ENCODE measurements around the gene POSTN. TPM values are rescaled to one million over a fixed set of nuclear protein-coding genes. Genes with fewer than 3 reads are reported as not detected.

Gene POSTN
- total RNA-seq, 1 experiment from 2014 or later, result 0.33 TPM

- Histone ChIP-seq H3K9me3 (ENCODE audit: control insufficient read depth, low read depth, low read length) (no peaks in the 10 kb centered on the region), H3K9ac (ENCODE audit: extremely low read depth, insufficient read length, low read length) (no peak overlapping the region), H3K79me2 (ENCODE audit: insufficient read depth, low read length) (no peaks in the 10 kb centered on the region), H4K91ac (ENCODE audit: insufficient read length, low read depth, low read length) (no peak overlapping the region), H2BK20ac (ENCODE audit: low read depth, low read length, poor library complexity, severe bottlenecking) (no peak overlapping the region), H4K8ac (replicated peaks; ENCODE audit: insufficient read length, low read depth, low read length) (no peak overlapping the region), H3K4me2 (ENCODE audit: insufficient read depth, insufficient read length, low read length) (no peak overlapping the region), H3K27ac (ENCODE audit: insufficient read length, low read depth, low read length) (no peak overlapping the region), H3K23me2 (ENCODE audit: insufficient read length, low read depth, low read length, poor library complexity, severe bottlenecking) (no peaks in the 10 kb centered on the region), H3K4me1 (ENCODE audit: insufficient read depth, low read length) (peaks cover 2% of the 10 kb centered on the region; the same call in 1 of the 2 replicates), H3K14ac (ENCODE audit: insufficient read depth, low read length) (no peak overlapping the region), H2BK12ac (ENCODE audit: insufficient read length, low read depth, low read length) (no peak overlapping the region), H3K4ac (ENCODE audit: low read depth, low read length) (no peak overlapping the region), H2AK5ac (ENCODE audit: insufficient read length, low read length) (no peak overlapping the region), H3T11ph (ENCODE audit: low read length) (no peak overlapping the region), H3K18ac (ENCODE audit: insufficient read length, low read depth, low read length) (no peak overlapping the region), H3K79me1 (ENCODE audit: insufficient read depth, low read depth, low read length, poor library complexity, severe bottlenecking) (no peaks in the 10 kb centered on the region), H3K27me3 (ENCODE audit: insufficient read depth, low read length) (no peaks in the 10 kb centered on the region), H4K5ac (ENCODE audit: insufficient read length, low read depth, low read length) (no peak overlapping the region), H4K20me1 (ENCODE audit: control insufficient read depth, insufficient read depth, insufficient read length) (no peaks in the 10 kb centered on the region), H3K23ac (ENCODE audit: insufficient read length, low read depth, low read length) (no peak overlapping the region), H2BK120ac (ENCODE audit: low read depth, low read length, poor library complexity, severe bottlenecking) (no peak overlapping the region), H2AFZ (ENCODE audit: low read length) (no peak overlapping the region), H2BK15ac (ENCODE audit: low read depth, low read length) (no peak overlapping the region), H2BK5ac (ENCODE audit: insufficient read length, low read length) (no peak overlapping the region), H3K56ac (ENCODE audit: insufficient read length, low read depth, low read length) (no peak overlapping the region)
- WGBS (ENCODE audit: extremely low coverage, insufficient read length, low lambda C conversion rate), result no CpG with 5 or more reads among the region's 2 CpGs
- no peak overlapping the region for H3K4me3 Mint-ChIP-seq
- H3K27me3 Mint-ChIP-seq (ENCODE audit: low read depth), result no peaks in the 10 kb centered on the region
- no peak for DNase-seq
- peaks cover 4 to 12% (median 4%) of the 10 kb centered on the region in 3 experiments; a peak in 6 of 7 replicates for H3K36me3 Mint-ChIP-seq (ENCODE audit: insufficient read depth in 1 of 3, low read depth in 3 of 3)
- H3K27ac Mint-ChIP-seq, result no peak overlapping the region
- H3K9me3 Mint-ChIP-seq, result no peaks in the 10 kb centered on the region
- TF ChIP-seq CTCF (conservative IDR thresholded peaks at IDR 0.05), result no peak
- H3K4me1 Mint-ChIP-seq, result peaks cover 12 to 13% of the 10 kb centered on the region in 2 experiments
Measured at GRCh38 chr13:37641391-37641790, 42.8 kb upstream of the POSTN start.

All from H9 (cell line).